Hematopoietic multipotent progenitor cell treated with erythropoietin and hydrocortisone succinate and interleukin-3 and kit ligand, for 8 days (in vitro differentiated cells): ENCODE measurements around the gene RNF148.

Experiments
- DNase-seq: peaks from one replicate; pipeline ENCODE4 v3.0.0-alpha.2; 2015

The RNF148 gene, protein sequence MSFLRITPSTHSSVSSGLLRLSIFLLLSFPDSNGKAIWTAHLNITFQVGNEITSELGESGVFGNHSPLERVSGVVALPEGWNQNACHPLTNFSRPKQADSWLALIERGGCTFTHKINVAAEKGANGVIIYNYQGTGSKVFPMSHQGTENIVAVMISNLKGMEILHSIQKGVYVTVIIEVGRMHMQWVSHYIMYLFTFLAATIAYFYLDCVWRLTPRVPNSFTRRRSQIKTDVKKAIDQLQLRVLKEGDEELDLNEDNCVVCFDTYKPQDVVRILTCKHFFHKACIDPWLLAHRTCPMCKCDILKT

DNA sequence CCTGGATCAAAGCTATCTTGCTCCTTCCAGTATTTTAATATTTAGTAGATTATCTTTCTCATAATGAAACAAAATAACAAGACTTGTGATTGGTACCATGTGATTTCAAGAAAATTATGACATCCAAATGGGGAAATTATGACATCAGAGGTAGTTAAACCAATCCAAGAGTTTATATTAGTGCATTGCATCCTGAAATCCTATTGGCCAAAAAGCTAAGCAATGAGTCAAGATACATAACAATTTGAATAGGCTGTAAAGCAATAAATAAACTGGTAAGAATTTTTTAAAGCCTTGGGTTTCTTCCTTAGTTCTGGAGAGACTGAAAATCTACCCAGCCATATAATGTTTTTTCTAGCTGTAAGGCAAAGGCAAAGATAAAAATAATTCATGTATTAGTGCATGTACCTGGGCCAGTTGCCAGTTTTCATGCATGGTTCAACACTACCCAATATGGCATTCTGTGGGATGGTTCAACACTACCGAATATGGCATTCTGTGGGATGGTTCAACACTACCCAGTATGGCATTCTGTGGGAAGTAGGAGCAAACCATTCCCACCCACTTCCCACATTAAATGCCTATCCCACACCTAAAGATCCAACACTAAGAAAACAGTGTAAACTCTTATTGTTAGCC lies at the start of gene RNF148:
Gene RNF148 (minus strand): TSS at position 51 of the 639 bp plus-strand sequence. CDS start 172 bp downstream, outside the sequence.
- no peak for DNase-seq

DNA sequence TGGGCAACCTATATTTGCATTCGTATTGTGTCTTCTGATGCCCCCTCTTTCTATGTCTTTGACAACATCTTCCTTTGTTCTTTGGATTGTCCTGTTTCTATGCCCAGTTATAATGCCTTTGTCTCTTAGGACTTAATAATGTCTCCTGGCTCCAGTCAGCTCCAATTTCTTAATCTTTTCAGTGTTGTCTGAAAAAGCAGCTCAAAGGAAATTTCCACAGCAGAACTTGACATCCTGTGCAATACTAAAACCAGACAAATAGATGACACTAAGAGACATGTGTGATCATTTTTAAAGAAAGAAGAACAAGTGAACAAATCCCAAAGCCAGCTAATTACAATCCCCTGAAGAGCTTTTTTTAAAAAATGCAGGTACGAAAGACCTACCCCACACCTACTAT lies 47.7 kb upstream of the RNF148 start:
- DNase-seq: no peak

DNA sequence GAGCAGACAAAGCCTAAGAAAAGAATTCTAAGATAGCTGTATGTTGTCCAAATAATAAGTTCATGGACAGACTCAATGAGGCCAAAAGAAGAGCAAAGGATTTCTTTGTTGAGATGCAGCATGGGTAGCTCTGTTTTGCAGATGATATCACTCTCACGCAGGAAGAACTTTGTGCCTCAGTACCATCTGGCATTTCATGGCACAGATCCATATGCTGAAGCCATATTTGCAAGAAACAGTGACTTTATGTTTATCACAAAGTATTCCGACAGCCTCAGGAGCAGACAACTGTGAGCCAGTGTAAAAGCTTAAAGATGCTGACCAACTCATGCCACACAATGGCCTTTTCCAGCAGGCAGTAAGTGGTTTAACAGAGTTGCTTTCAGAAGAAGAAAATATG lies 45.5 kb upstream of the RNF148 start:
- no peak for DNase-seq

DNA sequence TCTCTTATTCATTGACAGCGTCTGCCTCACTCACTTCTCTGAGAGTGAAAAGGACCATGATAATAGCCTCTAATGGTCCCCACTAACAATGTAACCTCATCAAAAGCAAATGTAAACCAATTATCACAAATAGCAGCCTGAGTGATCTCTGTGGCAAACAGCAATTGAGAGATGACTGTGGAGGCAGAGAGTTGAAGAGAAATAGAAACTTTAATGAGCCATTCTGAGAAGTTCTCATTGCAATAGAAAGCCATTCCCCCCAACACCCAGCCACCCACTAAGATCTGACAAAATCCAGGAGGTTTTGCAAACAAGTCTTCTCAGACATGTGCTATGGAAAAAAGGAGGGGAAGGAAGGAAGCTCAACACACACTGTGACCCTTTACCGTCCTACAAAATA lies 44.2 kb upstream of the RNF148 start:
- no peak for DNase-seq

DNA sequence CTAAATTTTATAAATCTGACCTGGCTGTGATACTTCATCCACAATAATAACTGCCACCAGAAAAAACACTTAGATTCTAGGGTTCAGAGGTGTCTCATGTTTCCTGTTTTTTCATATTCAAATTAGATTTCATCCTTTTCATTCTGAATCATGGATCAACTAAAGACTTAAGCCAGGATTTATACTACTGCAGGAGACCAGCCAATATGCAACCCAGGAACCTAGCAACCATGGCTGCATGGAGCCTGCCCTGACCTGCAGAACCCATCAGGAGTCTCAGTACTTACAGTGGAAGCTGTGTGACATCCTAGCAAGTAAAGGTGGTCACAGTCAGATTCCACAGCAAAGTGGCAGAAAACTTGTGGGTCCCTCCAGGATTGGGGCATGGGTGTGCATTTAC lies 40.5 kb upstream of the RNF148 start:
- DNase-seq: no peak

DNA sequence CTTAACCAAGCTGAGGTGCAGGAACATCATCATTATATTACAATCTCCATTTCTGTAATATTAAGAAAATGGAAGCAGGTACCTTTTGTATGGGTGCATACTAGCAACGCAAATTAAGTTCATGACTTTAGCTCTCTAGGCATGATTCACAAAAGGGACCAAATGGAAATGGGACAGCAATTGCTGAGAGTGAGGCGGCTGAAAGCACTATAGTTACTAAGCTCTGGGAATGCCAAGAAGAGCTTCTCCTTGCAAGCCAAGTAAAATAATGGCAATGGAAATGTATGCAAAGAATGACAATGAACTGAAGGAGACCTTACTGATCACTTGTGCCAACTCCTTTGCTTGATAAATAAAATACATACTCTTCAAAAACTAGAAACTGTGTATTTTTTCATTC lies 36.2 kb upstream of the RNF148 start:
- no peak for DNase-seq

DNA sequence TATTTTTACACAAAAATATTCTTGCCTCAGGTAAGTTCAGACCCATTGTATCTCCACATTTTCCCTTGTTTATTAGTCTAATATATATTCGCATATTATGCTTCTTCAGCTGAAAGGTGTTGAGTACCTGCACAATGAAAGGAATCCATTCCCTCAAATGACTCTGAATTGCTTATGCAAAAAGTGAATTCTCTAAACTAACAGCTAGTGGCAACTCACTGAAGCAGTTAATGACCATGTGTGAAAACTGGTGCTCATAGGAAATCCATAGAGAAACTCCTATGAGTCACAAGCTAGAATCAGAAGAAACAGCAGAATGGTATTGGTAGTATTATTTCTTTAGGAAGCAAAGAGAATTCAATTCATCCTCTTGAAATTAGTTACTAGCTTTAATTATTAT lies 33.5 kb upstream of the RNF148 start:
- DNase-seq: no peak

DNA sequence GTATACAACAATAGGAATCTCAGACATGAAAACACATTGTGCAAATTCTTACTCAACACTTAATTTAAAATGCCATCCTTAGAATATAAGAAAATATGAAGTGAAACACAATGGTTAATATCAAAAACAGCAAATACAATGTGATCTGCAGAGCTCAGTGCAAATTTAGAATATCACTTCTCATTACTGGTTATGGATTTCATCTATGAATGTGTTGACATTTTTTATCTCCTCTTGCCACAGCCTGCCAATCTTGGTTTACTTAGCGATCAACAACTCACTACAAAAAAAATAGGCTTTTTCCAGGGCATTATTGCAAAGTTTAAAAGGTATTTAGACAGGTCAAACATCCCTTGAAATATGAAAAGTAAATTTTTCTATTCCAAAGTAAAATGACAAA lies 25.0 kb upstream of the RNF148 start:
- no peak for DNase-seq

DNA sequence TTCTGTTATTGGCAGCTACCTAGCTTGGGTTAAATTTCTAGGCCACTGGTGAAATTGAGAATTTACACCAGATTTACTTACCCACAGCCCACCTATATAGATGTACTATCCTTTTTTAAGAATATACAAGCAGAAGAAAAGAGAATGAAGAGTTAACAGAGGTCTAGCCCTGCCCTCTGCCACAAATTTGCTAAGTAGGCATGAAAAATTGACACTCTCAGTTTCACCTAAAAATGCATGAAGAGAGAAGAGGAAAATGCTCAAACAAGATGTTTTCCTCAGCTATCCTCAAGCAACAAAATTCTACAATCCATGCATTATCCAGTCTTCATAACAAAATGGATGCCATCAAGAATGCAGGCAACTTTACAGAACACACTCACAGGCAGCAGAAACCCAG lies 24.6 kb upstream of the RNF148 start:
- DNase-seq: no peak

DNA sequence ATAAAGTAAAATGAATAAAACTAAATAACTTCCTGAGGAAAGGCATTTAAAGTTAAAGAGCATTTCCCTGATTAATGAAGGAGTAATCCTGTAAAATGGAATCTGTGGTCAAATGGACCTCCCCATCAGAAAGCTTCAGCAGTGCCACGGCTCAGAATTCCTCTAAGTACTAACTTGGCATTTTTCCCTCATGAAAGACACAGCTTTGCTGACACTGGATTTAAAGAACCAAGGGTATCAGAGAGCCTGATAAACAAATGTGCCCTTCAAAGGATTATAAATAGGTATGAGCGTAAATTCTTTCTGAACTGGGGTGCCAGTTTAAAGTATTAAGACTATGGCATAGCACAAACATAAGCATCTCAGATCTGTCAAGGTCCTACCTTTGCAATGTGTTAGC lies 24.2 kb upstream of the RNF148 start:
- DNase-seq: no peak

DNA sequence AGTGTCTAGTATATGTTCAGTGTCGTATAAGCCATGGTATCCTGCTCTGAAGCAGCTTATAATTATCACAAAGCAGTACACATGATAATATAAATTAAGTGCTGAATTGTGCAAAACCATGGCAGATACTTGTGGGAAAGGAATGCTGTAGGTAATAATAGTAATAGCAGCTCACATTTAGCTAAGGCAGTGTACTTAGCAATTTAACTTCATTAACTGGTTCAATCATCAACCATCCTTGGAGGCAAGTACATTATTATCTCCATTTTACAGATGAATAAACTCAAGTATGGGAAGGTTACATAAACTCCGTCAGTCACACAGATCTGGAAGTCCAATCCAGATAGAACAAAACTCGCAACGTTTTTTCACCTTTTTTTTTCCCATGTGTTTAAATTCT lies 21.6 kb upstream of the RNF148 start:
- DNase-seq: no peak

DNA sequence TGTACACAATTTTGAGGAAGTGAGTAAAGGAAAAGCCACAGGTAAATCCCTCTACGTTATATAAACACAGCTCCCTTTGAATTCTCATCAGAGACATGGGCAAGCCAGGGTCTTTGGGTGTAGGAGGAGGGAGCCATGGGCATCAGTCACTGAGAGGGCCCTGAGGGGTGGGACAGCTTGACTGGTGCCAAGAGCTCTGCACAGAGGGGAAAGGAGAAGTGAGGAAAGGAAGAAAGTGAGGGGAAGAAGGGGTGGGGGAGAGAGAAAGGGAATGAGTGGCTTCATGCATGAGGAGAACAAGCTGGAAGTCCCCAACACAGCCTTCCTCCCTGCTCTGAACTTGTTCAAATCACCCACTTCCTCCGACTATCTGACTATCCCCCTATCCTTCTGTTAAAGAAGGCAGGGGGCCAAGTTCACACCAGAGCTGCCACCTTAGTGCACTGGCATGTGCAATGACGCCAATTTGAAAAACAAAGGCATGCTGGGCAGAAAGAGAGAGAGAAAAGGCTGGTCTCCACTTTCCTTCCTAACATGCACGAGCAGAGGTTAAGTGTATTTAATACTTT lies 16.4 kb upstream of the RNF148 start:
- no peak for DNase-seq

DNA sequence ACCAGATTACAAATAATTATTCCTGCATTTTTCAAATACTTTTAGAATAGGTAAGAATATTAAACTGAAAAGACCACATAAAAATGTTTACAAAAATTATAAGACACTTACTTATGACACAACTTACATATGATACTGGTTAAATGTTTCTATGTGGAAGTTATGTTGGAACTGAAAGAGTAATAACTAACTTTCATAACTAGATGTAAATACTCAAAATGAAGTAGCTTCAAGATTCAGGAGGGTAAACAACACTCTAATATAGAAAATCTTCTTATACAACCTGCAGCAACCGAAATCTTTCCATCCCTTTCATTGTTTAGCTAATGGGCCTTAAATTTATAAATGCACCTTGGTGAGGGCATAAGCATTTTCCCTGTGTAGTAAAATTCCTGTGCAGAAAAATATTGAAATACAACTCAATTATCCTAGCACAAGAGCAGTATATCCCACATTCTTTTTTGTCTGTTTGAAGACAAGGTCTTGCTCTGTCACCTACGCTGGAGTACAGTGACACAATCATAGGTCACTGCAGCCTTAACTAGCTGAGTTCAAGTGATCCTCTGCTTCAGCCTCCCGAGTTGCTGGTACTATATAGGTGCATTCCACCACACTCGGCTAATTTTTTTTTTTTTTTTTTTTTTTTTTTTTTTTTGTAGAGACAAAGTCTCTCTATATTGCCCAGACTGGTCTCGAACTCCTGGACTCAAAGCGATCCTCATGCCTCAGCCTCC lies 14.8 kb upstream of the RNF148 start:
- no peak for DNase-seq

DNA sequence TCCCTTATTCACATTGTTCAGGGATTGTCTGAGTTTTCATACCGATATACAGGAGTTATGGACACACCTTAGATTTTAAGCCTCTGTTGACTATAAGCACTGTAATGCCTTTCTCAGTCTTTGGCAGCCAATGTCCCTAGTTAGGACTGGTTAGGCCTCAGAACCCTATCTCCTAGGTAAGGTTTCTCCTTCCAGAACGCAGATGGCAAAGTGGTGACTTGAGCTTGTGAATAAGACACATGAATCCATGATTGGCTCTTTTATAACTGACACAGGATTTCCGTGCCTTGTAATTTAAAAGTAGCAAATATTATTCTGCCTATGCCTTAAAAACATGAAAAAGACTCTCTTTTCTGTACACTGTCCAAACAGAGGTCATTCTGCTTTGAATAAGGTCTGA lies 12.5 kb upstream of the RNF148 start:
- no peak for DNase-seq

DNA sequence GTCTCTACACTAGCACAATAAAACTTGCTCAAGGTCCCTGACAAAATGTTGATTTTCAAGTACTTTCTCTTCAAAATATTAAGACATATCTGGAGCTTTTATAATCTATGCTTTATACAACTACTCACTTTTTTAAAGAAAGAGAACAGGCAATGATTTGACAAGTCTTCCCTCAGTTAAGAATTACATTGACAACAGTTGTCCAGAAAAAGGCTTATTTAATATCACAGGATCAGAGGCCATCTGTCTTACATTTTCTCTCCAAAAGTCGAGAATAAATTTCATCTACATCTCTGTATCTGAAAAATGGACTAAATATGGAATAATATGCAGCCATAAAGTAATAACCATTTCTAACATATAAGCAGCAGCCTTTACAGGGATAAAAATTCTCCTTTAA lies 8.2 kb upstream of the RNF148 start:
- no peak for DNase-seq

DNA sequence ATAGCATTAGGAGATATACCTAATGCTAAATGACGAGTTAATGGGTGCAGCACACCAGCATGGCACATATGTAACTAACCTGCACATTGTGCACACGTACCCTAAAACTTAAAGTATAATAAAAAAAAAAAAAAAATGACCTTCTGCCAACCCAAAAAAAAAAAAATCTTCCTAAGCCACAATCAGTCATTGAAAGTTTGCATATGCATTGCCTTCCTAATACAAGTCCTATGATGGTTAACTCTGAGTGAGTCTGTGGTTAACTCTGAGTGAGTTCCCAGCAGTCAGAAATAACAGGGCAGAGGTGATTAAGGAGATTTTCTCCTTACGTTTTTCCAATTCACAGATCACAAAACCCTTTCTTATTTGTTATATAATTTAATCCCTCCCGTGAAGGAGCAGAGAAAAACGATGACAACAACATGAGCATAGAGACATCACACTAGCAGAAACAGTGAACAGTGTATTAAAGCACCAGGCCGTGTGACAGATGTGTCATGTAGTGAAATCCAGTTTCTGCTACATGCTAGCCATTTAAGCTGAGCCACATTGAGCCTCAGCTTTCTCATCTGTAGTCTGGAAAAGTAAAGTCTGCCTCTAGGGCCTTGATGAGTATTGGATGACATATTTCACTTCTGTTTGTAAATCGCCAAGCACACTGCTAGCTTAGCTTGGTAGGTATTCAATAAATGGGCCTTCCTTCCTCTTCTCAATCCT lies 7.4 kb upstream of the RNF148 start:
- no peak for DNase-seq

DNA sequence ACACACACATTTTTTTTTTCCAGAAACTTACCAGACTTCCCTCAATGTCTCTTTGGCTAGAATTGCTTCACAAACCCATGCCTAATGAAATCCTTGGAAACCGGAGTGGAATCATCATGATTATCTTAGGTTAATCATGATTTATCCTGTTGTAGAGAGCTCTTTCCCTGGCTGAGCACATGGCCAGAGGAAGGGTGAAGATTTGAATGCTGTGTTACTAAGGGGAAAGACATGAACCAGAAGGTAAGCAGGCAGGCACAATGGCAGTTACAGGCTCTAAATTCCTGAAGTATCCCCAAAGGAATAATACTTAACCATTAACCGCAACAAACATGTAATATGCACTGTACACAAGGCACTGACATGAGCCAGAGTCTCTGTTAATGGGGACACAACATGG lies 4.1 kb upstream of the RNF148 start:
- DNase-seq: no peak

DNA sequence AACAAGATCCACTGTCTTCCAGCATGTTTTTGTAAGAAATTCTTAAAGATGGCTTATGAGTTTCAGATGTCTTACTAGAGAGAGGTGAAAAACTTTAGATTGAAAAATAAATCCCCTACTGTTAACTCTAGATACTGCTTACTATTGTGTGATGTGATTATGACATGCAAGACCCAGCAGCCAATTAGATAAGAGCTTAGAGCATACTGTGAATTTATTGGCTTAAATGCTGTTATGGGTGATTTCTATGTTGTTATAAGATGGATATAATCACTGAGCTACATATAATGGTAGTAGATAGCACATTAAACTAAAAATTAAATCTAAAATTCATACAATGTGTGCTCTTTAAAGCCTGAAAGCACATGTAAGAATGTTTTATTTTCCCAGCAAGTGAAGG lies 3.7 kb downstream of the RNF148 start, which contains the start of gene RNF133:
Gene RNF133 (minus strand): TSS at position 101 of the 400 bp plus-strand sequence. CDS start 199 bp downstream, outside the sequence.
- no peak for DNase-seq

DNA sequence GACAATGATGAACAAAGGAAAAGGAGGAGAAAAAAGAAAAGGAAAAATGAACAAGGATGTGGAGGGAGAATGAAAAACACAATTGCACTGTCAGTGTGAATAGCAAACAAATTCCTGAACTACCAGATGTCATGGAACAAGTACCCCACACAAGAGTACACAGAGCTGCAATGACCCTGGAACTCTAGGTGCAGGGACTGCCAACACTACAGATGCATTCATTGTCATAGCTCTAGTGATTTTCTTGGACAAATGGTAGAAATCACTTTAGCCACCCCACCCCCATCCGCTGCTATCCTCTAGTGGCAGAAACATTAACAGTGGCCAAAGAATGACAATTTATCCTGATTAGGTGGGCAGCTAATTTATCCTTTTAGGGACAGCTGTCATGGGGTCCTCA lies 6.9 kb downstream of the RNF148 start:
- DNase-seq: no peak

DNA sequence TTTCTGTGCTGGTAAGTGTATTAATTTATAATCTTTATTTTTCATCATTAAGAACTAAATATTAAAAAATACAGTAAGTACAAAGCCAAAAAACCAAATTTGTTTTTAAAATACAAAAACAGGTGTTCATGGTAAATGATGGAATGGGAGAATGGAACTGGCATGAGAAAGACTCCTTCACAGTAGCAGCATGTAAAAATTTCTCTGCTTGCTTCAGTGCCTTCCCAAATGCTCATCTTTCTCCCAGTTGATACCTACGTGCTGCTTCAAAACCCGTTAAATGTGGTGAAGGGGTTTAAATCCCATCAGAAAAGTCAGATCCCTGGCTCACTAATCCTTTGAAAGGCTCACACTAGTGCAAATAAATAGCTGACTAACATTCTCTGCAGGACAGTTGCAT lies 8.0 kb downstream of the RNF148 start:
- DNase-seq: no peak

DNA sequence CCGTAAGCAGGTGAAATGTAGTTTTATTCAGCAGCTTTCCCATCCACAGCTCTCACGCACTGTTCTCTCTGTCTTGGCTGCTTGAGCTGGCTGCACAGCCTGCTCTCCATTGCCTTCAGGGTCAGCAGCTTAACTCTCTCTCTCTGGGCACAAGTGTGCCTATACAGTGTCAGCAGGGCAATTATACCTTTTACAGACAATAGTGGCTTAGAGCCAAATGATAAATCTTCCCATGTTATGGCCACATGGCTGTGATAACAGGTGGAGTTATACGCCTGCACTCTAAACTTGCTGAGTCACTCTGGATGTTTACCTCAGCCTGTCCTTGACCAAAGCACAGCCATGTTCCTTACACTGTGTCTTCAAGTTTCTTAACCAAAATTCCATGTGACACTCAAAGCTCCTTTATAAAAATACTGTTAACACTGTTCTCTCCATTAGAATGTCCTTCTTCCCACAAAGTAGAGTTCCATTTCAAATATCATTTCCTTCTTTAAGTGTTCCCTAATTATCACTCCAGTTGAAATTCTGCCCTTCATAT lies 9.9 kb downstream of the RNF148 start:
- no peak for DNase-seq

DNA sequence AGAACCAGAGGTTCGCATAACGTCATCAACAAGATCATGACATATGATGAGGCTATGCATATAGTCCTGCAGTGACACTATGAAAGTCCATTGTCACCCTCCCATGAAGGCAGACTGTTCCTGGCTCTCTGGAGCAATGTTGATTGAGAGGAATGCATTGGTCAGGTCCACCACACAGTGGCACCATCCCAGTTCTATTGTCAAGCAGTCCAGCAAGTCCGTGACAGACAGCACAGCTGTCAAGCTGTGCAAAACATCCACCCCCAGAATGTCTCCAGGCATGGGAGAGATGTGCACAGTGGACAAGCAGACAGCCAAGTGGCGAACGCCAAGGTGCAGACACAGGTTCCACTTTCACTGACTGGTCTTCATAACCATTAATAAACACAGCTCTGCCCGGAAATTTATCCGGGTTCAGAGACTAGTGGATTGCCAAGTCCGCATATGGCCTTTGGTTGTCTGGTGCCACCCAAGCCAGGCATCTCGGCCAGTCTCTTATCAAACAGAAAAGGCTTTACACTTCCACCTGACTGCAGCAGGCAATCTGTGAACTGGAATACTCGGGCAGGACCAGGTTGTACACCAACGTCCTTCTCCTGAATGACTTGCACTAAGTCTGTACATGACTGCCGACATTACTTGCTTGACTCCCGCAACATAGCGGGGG lies 11.0 kb downstream of the RNF148 start:
- DNase-seq: no peak
